A549 (cell line): Measurements from ENCODE around the gene GH2. TPM values are rescaled to one million over a fixed set of nuclear protein-coding genes. Genes with fewer than 3 reads are reported as not detected.

Experiments
- ATAC-seq, 2 experiments: fragments of 200-7000 bp in 1 of 2; fragments of >200 bp in 1 of 2; cut with Nextera tagmentation in 1 of 2; cut with Tn5 transposase in 1 of 2; 3 replicates each; pipeline versions ENCODE4 v1.8.0 to v1.9.1; 2018 to 2020; ENCODE audit warnings: mild to moderate bottlenecking in 1 of 2, moderate library complexity in 1 of 2
- CTCF ChIA-PET: fragments of 300-600 bp; sonication (Branson Sonifier 250); formaldehyde crosslinking; extraction: SDS; loops from one replicate; lab custom pipeline; 2021; ENCODE audit warnings: antibody characterized with exemption, inconsistent platforms; lab: Yijun Ruan, JAX
- POLR2A ChIA-PET: fragments of 350-600 bp; formaldehyde crosslinking; extraction: SDS; loops from one replicate; lab custom pipeline; 2021; ENCODE audit warnings: antibody characterized with exemption, inconsistent platforms; lab: Yijun Ruan, JAX
- DNase-seq, 2 experiments: peaks; one replicate each; pipeline versions ENCODE4 v3.0.0 to v3.0.0-alpha.2; 2011 to 2016; ENCODE audit warnings: low read depth in 1 of 2, low spot score in 1 of 2
- FAIRE-seq: peaks from 2 replicates; lab custom pipeline; 2011; peaks lifted over from hg19 to GRCh38; lab: Jason Lieb, UNC
- H3K27ac ChIP-seq, 2 experiments: fragments of >200 bp; sonication (Bioruptor Twin); formaldehyde crosslinking; 3 replicates each; pipeline ENCODE4 v1.5.1; 2016 to 2017
- H3K4me1 ChIP-seq: fragments of >200 bp; sonication (Bioruptor Twin); formaldehyde crosslinking; 3 replicates; pipeline ENCODE4 v1.6.1; 2016
- H3K4me2 ChIP-seq: fragments of >200 bp; sonication (Bioruptor Twin); formaldehyde crosslinking; 3 replicates; pipeline ENCODE4 v1.6.1; 2016
- H3K4me3 ChIP-seq: fragments of >200 bp; sonication (Bioruptor Twin); formaldehyde crosslinking; 3 replicates; pipeline ENCODE4 v1.5.1; 2016
- H3K9me3 ChIP-seq: fragments of >200 bp; sonication (Bioruptor Twin); formaldehyde crosslinking; 3 replicates; pipeline ENCODE4 v1.6.1; 2016
- CBX2 ChIP-seq: fragments of 200-600 bp; sonication (generic); IDR thresholded peaks from 2 replicates; pipeline ENCODE4 v1.6.1; 2016; ENCODE audit warnings: low read depth, mild to moderate bottlenecking, borderline replicate concordance
- CEBPB ChIP-seq, 2 experiments: fragments of >200 bp in 1 of 2; sonication (Bioruptor Twin) in 1 of 2; formaldehyde crosslinking in 1 of 2; IDR thresholded peaks; 2 replicates each; pipeline ENCODE4 v1.6.1; 2012 to 2016
- EHMT2 ChIP-seq: fragments of 200-600 bp; sonication (generic); IDR thresholded peaks from 2 replicates; pipeline ENCODE4 v1.6.1; 2016; ENCODE audit warnings: antibody characterized with exemption, low read depth, mild to moderate bottlenecking, moderate library complexity
- FOXS1 ChIP-seq: fragments of 250-450 bp; sonication (Bioruptor Pico); IDR thresholded peaks from 2 replicates; pipeline ENCODE4 v1.5.0; 2020; ENCODE audit warnings: mild to moderate bottlenecking, moderate library complexity
- GATA3 ChIP-seq: IDR thresholded peaks from 2 replicates; pipeline ENCODE4 v1.6.1; 2012; ENCODE audit warnings: borderline replicate concordance
- HOXB13 ChIP-seq: fragments of 250-450 bp; sonication (Bioruptor Pico); IDR thresholded peaks from 2 replicates; pipeline ENCODE4 v1.5.0; 2020; ENCODE audit warnings: low read depth, mild to moderate bottlenecking, moderate library complexity
- JUN ChIP-seq, 2 experiments: fragments of >200 bp; sonication (Bioruptor Twin); formaldehyde crosslinking; IDR thresholded peaks; 2 replicates in 1 of 2; 3 replicates in 1 of 2; pipeline ENCODE4 v1.6.1; 2016 to 2017
- JUNB ChIP-seq: fragments of >200 bp; sonication (Bioruptor Twin); formaldehyde crosslinking; IDR thresholded peaks from 2 replicates; pipeline ENCODE4 v1.6.1; 2016
- KDM1A ChIP-seq: fragments of 200-600 bp; sonication (generic); IDR thresholded peaks from 2 replicates; pipeline ENCODE4 v1.6.1; 2016; ENCODE audit warnings: low read depth, mild to moderate bottlenecking
- MAZ ChIP-seq: fragments of 150-350 bp; IDR thresholded peaks from 2 replicates; pipeline ENCODE4 v1.6.1; 2014; ENCODE audit warnings: antibody characterized with exemption, low read depth, low read length, borderline replicate concordance
- PBX3 ChIP-seq: IDR thresholded peaks from 2 replicates; pipeline ENCODE4 v1.6.1; 2012
- POLR2A ChIP-seq: IDR thresholded peaks from 2 replicates; pipeline ENCODE4 v1.6.1; 2012; ENCODE audit warnings: mild to moderate bottlenecking, low read length
- RCOR1 ChIP-seq: fragments of 150-350 bp; IDR thresholded peaks from 2 replicates; pipeline ENCODE4 v1.6.1; 2014; ENCODE audit warnings: antibody characterized with exemption, low read length, low read depth
- REST ChIP-seq: fragments of 200-600 bp; sonication (generic); IDR thresholded peaks from 2 replicates; pipeline ENCODE4 v1.6.1; 2016; ENCODE audit warnings: antibody characterized with exemption, mild to moderate bottlenecking, moderate library complexity
- SMC3 ChIP-seq: fragments of >200 bp; sonication (Bioruptor Twin); formaldehyde crosslinking; IDR thresholded peaks from 3 replicates; pipeline ENCODE4 v1.6.1; 2018; ENCODE audit warnings: inconsistent platforms
- USF2 ChIP-seq: fragments of 450-650 bp; IDR thresholded peaks from 2 replicates; pipeline ENCODE4 v1.6.1; 2014; ENCODE audit warnings: antibody characterized with exemption
- ZC3H11A ChIP-seq: fragments of 450-650 bp; IDR thresholded peaks from 2 replicates; pipeline ENCODE4 v1.6.1; 2014; ENCODE audit warnings: antibody characterized with exemption, mild to moderate bottlenecking
- ZFP36 ChIP-seq: fragments of 450-650 bp; IDR thresholded peaks from 2 replicates; pipeline ENCODE4 v1.6.1; 2014; ENCODE audit warnings: borderline replicate concordance; ENCODE audit not compliant: partially characterized antibody
- ZNF302 ChIP-seq: fragments of 250-450 bp; sonication (Bioruptor Pico); IDR thresholded peaks from 2 replicates; pipeline ENCODE4 v1.9.0; 2021; ENCODE audit warnings: inconsistent platforms, mild to moderate bottlenecking, moderate library complexity
- WGBS: methylation state at CpG from one replicate; pipeline ENCODE4 v1.1.6; 2017; ENCODE audit errors: missing lambda C conversion rate; 5-methylcytosine and 5-hydroxymethylcytosine counted together
- polyA plus RNA-seq, 4 experiments: library from polyadenylated mRNA; depleted of rRNA in 3 of 4; stranded (reverse); fragments of >200 nt; fragmentation: RNase III in 1 of 4; extraction: RNeasy Plus Mini Kit Qiagen cat#74134 plus additional on column Dnase treatment in 1 of 4; gene quantifications; 2 replicates in 3 of 4; 3 replicates in 1 of 4; pipeline ENCODE4 v1.2.3, GENCODE V29; 2011 to 2017

Gene GH2
- polyA plus RNA-seq, 2 of the 4 experiments (the other 2 are of a cell fraction) = not detected

- TF ChIP-seq GATA3 (peak; percentile 91), JUN (IDR thresholded peaks at IDR 0.05) (peak in 1 of 2 experiments; percentile 73; a peak in 2 of 5 replicates), POLR2A (no peak), REST (peak; percentile 69), PBX3 (peak; percentile 37; the same call in 1 of the 2 replicates), JUNB (no peak), KDM1A (peak; percentile 63; the same call in 1 of the 2 replicates), EHMT2 (no peak), CBX2 (no peak), USF2 (peak; percentile 94), HOXB13 (CRISPR knock-in tag) (peak; percentile 95)
Observed at GRCh38 chr17:63848834-63849689, 32.7 kb downstream of the GH2 start (continued).

GRCh38 chr17:63847525-63848249 lies 34.1 kb downstream of the GH2 start:
- 82% methylated on average over 3 of the region's 3 CpGs for WGBS
- Histone ChIP-seq H3K9me3 (peaks cover 8% of the 10 kb centered on the region), H3K4me1 (0 out of 3 replicates have a peak, but pooled peaks cover 5% of the 10 kb centered on the region), H3K27ac (no peak overlapping the region), H3K4me2 (no peak overlapping the region), H3K4me3 (no peak overlapping the region)
- TF ChIP-seq ZNF302 = no peak
- TF ChIP-seq MAZ = no peak
- TF ChIP-seq ZFP36 = no peak
- no peak for TF ChIP-seq RCOR1
- no peak for TF ChIP-seq FOXS1
- no peak for TF ChIP-seq GATA3
- no peak for TF ChIP-seq ZC3H11A
- FAIRE-seq = no peak
- DNase-seq = no peak
- ChIA-PET CTCF (interaction anchor here (1.1 to 9.6 kb wide), 8 partner anchors 8 to 214 kb away, joined by 3 to 91 read pairs (median 6); no protein-coding TSS in a partner anchor), POLR2A (no interaction called here)
- ATAC-seq = no peak

GRCh38 chr17:63845509-63845908 lies 36.2 kb downstream of the GH2 start:
- 63% methylated on average over 1 of the region's 1 CpG for WGBS

More at GRCh38 chr17:63845509-63845908, 36.2 kb downstream of the GH2 start:
- TF ChIP-seq CEBPB (IDR thresholded peaks at IDR 0.05) = peak; percentile 31 to 43; a peak in 3 of 4 replicates
- no peak for TF ChIP-seq SMC3
- TF ChIP-seq MAZ = no peak
- peaks cover 15% of the 10 kb centered on the region for H3K4me1 ChIP-seq
- H3K9me3 ChIP-seq = peaks cover 8% of the 10 kb centered on the region
- FAIRE-seq = no peak
- POLR2A ChIA-PET = no interaction called here
- ATAC-seq = no peak
- no peak overlapping the region for H3K4me2 ChIP-seq
- DNase-seq = no peak
- CTCF ChIA-PET = interaction anchor here (9.5 to 9.6 kb wide), 2 partner anchors 14 to 21 kb away, joined by 90 to 91 read pairs; no protein-coding TSS in a partner anchor
- no peak overlapping the region for H3K27ac ChIP-seq
- no peak overlapping the region for H3K4me3 ChIP-seq
